Measurements from ENCODE around the gene ZNF80. TPM values are rescaled to one million over a fixed set of nuclear protein-coding genes. Genes with fewer than 3 reads are reported as not detected.
"Not testable (repeated sequence)": the region's sequence is repeated elsewhere in the genome, so short reads cannot be mapped to it uniquely, and the experiment has no call there.

Gene ZNF80
- not detected for total RNA-seq (ENCODE audit: unreplicated experiment)
- long read RNA-seq: 0 reads

GRCh38 chr3:114237478-114237877 is at the start of gene ZNF80:
TSS of gene ZNF80 (minus strand) at chr3:114237578. CDS start at chr3:114237074, 504 bp downstream.
- H3K4me3 Mint-ChIP-seq (ENCODE audit: unreplicated experiment); H3K9me3 Mint-ChIP-seq (ENCODE audit: unreplicated experiment); DNase-seq (ENCODE audit: low spot score); H3K4me1 Mint-ChIP-seq (ENCODE audit: unreplicated experiment); H3K36me3 Mint-ChIP-seq (ENCODE audit: low read depth, unreplicated experiment); H3K27me3 Mint-ChIP-seq (ENCODE audit: unreplicated experiment); H3K27ac Mint-ChIP-seq (ENCODE audit: unreplicated experiment): not testable (repeated sequence)

GRCh38 chr3:114286266-114286665 is 48.9 kb upstream of the ZNF80 start:
- no peak for DNase-seq (ENCODE audit: low spot score)
- Mint-ChIP-seq H3K27ac (ENCODE audit: unreplicated experiment) (no peak overlapping the region), H3K4me1 (ENCODE audit: unreplicated experiment) (no peaks in the 10 kb centered on the region), H3K9me3 (ENCODE audit: unreplicated experiment) (no peaks in the 10 kb centered on the region), H3K27me3 (ENCODE audit: unreplicated experiment) (no peaks in the 10 kb centered on the region), H3K4me3 (ENCODE audit: unreplicated experiment) (no peak overlapping the region), H3K36me3 (ENCODE audit: low read depth, unreplicated experiment) (no peaks in the 10 kb centered on the region)
- TF ChIP-seq CTCF (IDR thresholded peaks at IDR 0.05; ENCODE audit: unreplicated experiment): no peak

GRCh38 chr3:114285648-114286230 is 48.4 kb upstream of the ZNF80 start:
- no peak for TF ChIP-seq CTCF (IDR thresholded peaks at IDR 0.05; ENCODE audit: unreplicated experiment)
- no peaks in the 10 kb centered on the region for H3K9me3 Mint-ChIP-seq (ENCODE audit: unreplicated experiment)
- no peak overlapping the region for H3K4me3 Mint-ChIP-seq (ENCODE audit: unreplicated experiment)
- no peak for DNase-seq (ENCODE audit: low spot score)
- no peaks in the 10 kb centered on the region for H3K36me3 Mint-ChIP-seq (ENCODE audit: low read depth, unreplicated experiment)
- H3K27ac Mint-ChIP-seq (ENCODE audit: unreplicated experiment): no peak overlapping the region
- H3K4me1 Mint-ChIP-seq (ENCODE audit: unreplicated experiment): no peaks in the 10 kb centered on the region
- H3K27me3 Mint-ChIP-seq (ENCODE audit: unreplicated experiment): no peaks in the 10 kb centered on the region

GRCh38 chr3:114284644-114285043 is 47.3 kb upstream of the ZNF80 start:
- Mint-ChIP-seq H3K27ac (ENCODE audit: unreplicated experiment) (no peak overlapping the region), H3K27me3 (ENCODE audit: unreplicated experiment) (no peaks in the 10 kb centered on the region), H3K9me3 (ENCODE audit: unreplicated experiment) (no peaks in the 10 kb centered on the region), H3K4me1 (ENCODE audit: unreplicated experiment) (no peaks in the 10 kb centered on the region), H3K36me3 (ENCODE audit: low read depth, unreplicated experiment) (no peaks in the 10 kb centered on the region), H3K4me3 (ENCODE audit: unreplicated experiment) (no peak overlapping the region)
- TF ChIP-seq CTCF (IDR thresholded peaks at IDR 0.05; ENCODE audit: unreplicated experiment): no peak
- DNase-seq (ENCODE audit: low spot score): no peak

GRCh38 chr3:114276856-114277255 is 39.5 kb upstream of the ZNF80 start:
- H3K36me3 Mint-ChIP-seq (ENCODE audit: low read depth, unreplicated experiment); H3K27ac Mint-ChIP-seq (ENCODE audit: unreplicated experiment); H3K4me1 Mint-ChIP-seq (ENCODE audit: unreplicated experiment); H3K27me3 Mint-ChIP-seq (ENCODE audit: unreplicated experiment); DNase-seq (ENCODE audit: low spot score); H3K9me3 Mint-ChIP-seq (ENCODE audit: unreplicated experiment); H3K4me3 Mint-ChIP-seq (ENCODE audit: unreplicated experiment): not testable (repeated sequence)

GRCh38 chr3:114274929-114275328 is 37.6 kb upstream of the ZNF80 start:
- Mint-ChIP-seq H3K9me3 (ENCODE audit: unreplicated experiment) (no peaks in the 10 kb centered on the region), H3K4me1 (ENCODE audit: unreplicated experiment) (no peaks in the 10 kb centered on the region)

More at GRCh38 chr3:114274929-114275328, 37.6 kb upstream of the ZNF80 start:
- Mint-ChIP-seq H3K27me3 (ENCODE audit: unreplicated experiment) (peaks cover 2% of the 10 kb centered on the region), H3K36me3 (ENCODE audit: low read depth, unreplicated experiment) (no peaks in the 10 kb centered on the region), H3K4me3 (ENCODE audit: unreplicated experiment) (no peak overlapping the region), H3K27ac (ENCODE audit: unreplicated experiment) (no peak overlapping the region)
- TF ChIP-seq CTCF (IDR thresholded peaks at IDR 0.05; ENCODE audit: unreplicated experiment): no peak
- DNase-seq (ENCODE audit: low spot score): no peak

Data from endothelial cell (in vitro differentiated cells).